ENCODE data around the gene MAP4K4. TPM values are rescaled to one million over a fixed set of nuclear protein-coding genes. Genes with fewer than 3 reads are reported as not detected.

The MAP4K4 gene
- total and polyA plus RNA-seq, 2 of the 4 experiments (the other 2 are of a cell fraction): 89.4 to 124 TPM

DNA sequence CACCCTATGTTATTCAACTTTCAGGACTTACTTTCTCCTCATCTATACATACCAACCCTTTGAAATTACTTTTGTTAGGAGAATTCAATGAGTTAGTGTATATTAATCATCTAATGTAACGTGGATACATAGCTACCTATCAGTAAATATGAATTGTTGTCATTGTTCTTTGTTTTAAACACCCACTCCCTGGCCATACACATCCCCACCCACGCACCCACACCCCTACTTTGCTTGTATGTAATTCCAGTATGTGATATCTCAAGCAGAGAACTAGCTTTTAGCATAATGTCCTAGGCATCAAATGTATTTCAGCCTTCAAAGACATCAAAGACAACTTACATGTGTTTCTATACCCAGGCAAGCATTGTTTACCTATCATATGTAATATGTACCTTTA lies 129.2 kb downstream of the MAP4K4 start:
- peaks cover 35 to 76% of the 10 kb centered on the region in 2 experiments for H3K79me1 ChIP-seq (ENCODE audit: low read depth in 1 of 2, low read length in 2 of 2)
- in situ Hi-C loops (cut with MboI; ENCODE audit: low sequenced_read_pairs) (no loop called here), dilution Hi-C loops (cut with HindIII; ENCODE audit: low sequenced_read_pairs, unreplicated experiment) (no loop called here), intact Hi-C loops (cut with micrococcal nuclease) (no loop called here)
- no peaks in the 10 kb centered on the region for H3K27me3 ChIP-seq (ENCODE audit: control insufficient read depth, insufficient read depth, low read length)
- no peak overlapping the region for H3K4me3 ChIP-seq (ENCODE audit: insufficient read depth, low read depth, low read length)
- H3K36me3 ChIP-seq (ENCODE audit: control insufficient read depth, insufficient read depth, low read length): peaks cover 23% of the 10 kb centered on the region
- H3K4ac ChIP-seq (ENCODE audit: low read depth, low read length): peak overlapping the region; percentile 82
- ATAC-seq (ENCODE audit: low read depth) (no peak), DNase-seq (no peak)
- H2AK5ac ChIP-seq (ENCODE audit: low read depth, low read length): peak overlapping the region; percentile 57; the same call in 1 of the 2 replicates
- no CpG with 5 or more reads among the region's 2 CpGs for WGBS, 2 experiments (ENCODE audit: extremely low coverage in 2 of 2, insufficient read length in 1 of 2)
- H2BK15ac ChIP-seq (ENCODE audit: low read depth, low read length): peak overlapping the region; percentile 65; the same call in 2 of the 3 replicates
- peak overlapping the region; percentile 64; the same call in 1 of the 2 replicates for H4K5ac ChIP-seq (ENCODE audit: low read depth, low read length)
- H3K18ac ChIP-seq (ENCODE audit: low read depth, low read length): peak overlapping the region; percentile 90; the same call in 1 of the 2 replicates
- peak overlapping the region; percentile 64 for H3K4me2 ChIP-seq (ENCODE audit: low read depth, low read length)
- H3K56ac ChIP-seq (ENCODE audit: extremely low read depth, insufficient read depth, low read length): peak overlapping the region; percentile 1; the same call in 1 of the 2 replicates
- no peak overlapping the region for H3K9ac ChIP-seq (ENCODE audit: low read depth, low read length)
- H2BK5ac ChIP-seq (ENCODE audit: low read depth, low read length, poor library complexity, severe bottlenecking): peak overlapping the region; percentile 96
- H3K4me1 ChIP-seq (ENCODE audit: control insufficient read depth, insufficient read depth, low read length): peaks cover 37% of the 10 kb centered on the region
- no TSS peak for BruUV-seq (replicated peaks)
- peaks cover 58% of the 10 kb centered on the region for H4K20me1 ChIP-seq (ENCODE audit: insufficient read depth, low read length)
- H4K91ac ChIP-seq (ENCODE audit: insufficient read depth, low read depth, low read length): 0 out of 2 replicates have a peak overlapping the region, but pooled peaks have one; percentile 41
- no peaks in the 10 kb centered on the region for H3K9me3 ChIP-seq (ENCODE audit: control insufficient read depth, insufficient read depth, low read length)
- H3K23ac ChIP-seq (ENCODE audit: low read depth, low read length): peak overlapping the region; percentile 94
- peak overlapping the region; percentile 0 to 54; a peak in 2 of 4 replicates for H4K8ac ChIP-seq (ENCODE audit: low read depth in 2 of 2, low read length in 2 of 2)
- peak overlapping the region; percentile 66; the same call in 1 of the 2 replicates for H3K27ac ChIP-seq (ENCODE audit: insufficient read depth, low read length)
- H2BK120ac ChIP-seq (ENCODE audit: low read depth, low read length): peak overlapping the region; percentile 76
- no peak overlapping the region for H2AK9ac ChIP-seq (replicated peaks; ENCODE audit: low read depth, low read length, poor library complexity)
- TF ChIP-seq MAFK (IDR thresholded peaks at IDR 0.05; ENCODE audit: low read depth, low read length): no peak
- no peak for TF ChIP-seq BHLHE40 (IDR thresholded peaks at IDR 0.05; ENCODE audit: low read depth, low read length)
- no peak for TF ChIP-seq POLR2A (IDR thresholded peaks at IDR 0.05; ENCODE audit: low read depth, low read length)
- TF ChIP-seq, protein P1, sequence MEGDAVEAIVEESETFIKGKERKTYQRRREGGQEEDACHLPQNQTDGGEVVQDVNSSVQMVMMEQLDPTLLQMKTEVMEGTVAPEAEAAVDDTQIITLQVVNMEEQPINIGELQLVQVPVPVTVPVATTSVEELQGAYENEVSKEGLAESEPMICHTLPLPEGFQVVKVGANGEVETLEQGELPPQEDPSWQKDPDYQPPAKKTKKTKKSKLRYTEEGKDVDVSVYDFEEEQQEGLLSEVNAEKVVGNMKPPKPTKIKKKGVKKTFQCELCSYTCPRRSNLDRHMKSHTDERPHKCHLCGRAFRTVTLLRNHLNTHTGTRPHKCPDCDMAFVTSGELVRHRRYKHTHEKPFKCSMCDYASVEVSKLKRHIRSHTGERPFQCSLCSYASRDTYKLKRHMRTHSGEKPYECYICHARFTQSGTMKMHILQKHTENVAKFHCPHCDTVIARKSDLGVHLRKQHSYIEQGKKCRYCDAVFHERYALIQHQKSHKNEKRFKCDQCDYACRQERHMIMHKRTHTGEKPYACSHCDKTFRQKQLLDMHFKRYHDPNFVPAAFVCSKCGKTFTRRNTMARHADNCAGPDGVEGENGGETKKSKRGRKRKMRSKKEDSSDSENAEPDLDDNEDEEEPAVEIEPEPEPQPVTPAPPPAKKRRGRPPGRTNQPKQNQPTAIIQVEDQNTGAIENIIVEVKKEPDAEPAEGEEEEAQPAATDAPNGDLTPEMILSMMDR (conservative IDR thresholded peaks at IDR 0.05; ENCODE audit: low read depth, low read length): no peak
- TF ChIP-seq RFX5 (IDR thresholded peaks at IDR 0.05; ENCODE audit: low read depth, low read length): no peak
- TF ChIP-seq RCOR1 (IDR thresholded peaks at IDR 0.05; ENCODE audit: insufficient replicate concordance, low read length): no peak
- TF ChIP-seq RAD21 (IDR thresholded peaks at IDR 0.05; ENCODE audit: low read length): no peak
- TF ChIP-seq, protein P2, sequence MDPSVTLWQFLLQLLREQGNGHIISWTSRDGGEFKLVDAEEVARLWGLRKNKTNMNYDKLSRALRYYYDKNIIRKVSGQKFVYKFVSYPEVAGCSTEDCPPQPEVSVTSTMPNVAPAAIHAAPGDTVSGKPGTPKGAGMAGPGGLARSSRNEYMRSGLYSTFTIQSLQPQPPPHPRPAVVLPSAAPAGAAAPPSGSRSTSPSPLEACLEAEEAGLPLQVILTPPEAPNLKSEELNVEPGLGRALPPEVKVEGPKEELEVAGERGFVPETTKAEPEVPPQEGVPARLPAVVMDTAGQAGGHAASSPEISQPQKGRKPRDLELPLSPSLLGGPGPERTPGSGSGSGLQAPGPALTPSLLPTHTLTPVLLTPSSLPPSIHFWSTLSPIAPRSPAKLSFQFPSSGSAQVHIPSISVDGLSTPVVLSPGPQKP (IDR thresholded peaks at IDR 0.05; ENCODE audit: borderline replicate concordance, low read depth, low read length): no peak
- TF ChIP-seq NFE2L2 (IDR thresholded peaks at IDR 0.05; ENCODE audit: low read depth, low read length): no peak
- TF ChIP-seq, protein P3, sequence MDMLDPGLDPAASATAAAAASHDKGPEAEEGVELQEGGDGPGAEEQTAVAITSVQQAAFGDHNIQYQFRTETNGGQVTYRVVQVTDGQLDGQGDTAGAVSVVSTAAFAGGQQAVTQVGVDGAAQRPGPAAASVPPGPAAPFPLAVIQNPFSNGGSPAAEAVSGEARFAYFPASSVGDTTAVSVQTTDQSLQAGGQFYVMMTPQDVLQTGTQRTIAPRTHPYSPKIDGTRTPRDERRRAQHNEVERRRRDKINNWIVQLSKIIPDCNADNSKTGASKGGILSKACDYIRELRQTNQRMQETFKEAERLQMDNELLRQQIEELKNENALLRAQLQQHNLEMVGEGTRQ (IDR thresholded peaks at IDR 0.05; ENCODE audit: low read depth, low read length): no peak
- TF ChIP-seq FOS (IDR thresholded peaks at IDR 0.05; ENCODE audit: low read depth, low read length): no peak
- TF ChIP-seq MAZ (IDR thresholded peaks at IDR 0.05; ENCODE audit: borderline replicate concordance, low read depth, low read length): no peak
- TF ChIP-seq CHD1 (IDR thresholded peaks at IDR 0.05; ENCODE audit: low read depth, low read length): no peak
- no peak for TF ChIP-seq MXI1 (IDR thresholded peaks at IDR 0.05; ENCODE audit: borderline replicate concordance, low read depth, low read length)
- no peak for TF ChIP-seq CEBPB (IDR thresholded peaks at IDR 0.05; ENCODE audit: low read depth, low read length)
- TF ChIP-seq SMC3 (IDR thresholded peaks at IDR 0.05; ENCODE audit: low read depth, low read length): no peak
- ChIA-PET POLR2A (ENCODE audit: unreplicated experiment) (no interaction called here), CTCF (interaction anchor here (0.6 to 1.0 kb wide), 4 partner anchors 81 to 494 kb away, joined by 3 to 5 read pairs (median 4); no protein-coding TSS in a partner anchor)
- peak overlapping the region; percentile 70 for H2BK20ac ChIP-seq (ENCODE audit: low read depth, low read length)
- no peak overlapping the region for H2AFZ ChIP-seq (replicated peaks; ENCODE audit: low read length, poor library complexity)
- peak overlapping the region; percentile 64; the same call in 1 of the 2 replicates for H3K14ac ChIP-seq (replicated peaks; ENCODE audit: low read depth, low read length)
- peaks cover 44% of the 10 kb centered on the region for H3K9me1 ChIP-seq (ENCODE audit: insufficient read depth, low read length)
